ENCODE results near the gene CABLES1. TPM values are rescaled to one million over a fixed set of nuclear protein-coding genes. Genes with fewer than 3 reads are reported as not detected.

CABLES1 gene
- total and polyA plus RNA-seq, 2 experiments from 2014 or later, result 3.8 to 4.1 TPM

- peak in 1 of 2 donors; percentile 96 for DNase-seq (ENCODE audit: low read depth in 1 of 2, low spot score in 1 of 2)
- Histone ChIP-seq H3K27me3 (no peaks in the 10 kb centered on the region), H3K27ac (no peak overlapping the region), H3K36me3 (no peaks in the 10 kb centered on the region), H3K4me3 (no peak overlapping the region), H3K9me3 (ENCODE audit: low read depth) (no peaks in the 10 kb centered on the region), H3K4me1 (ENCODE audit: low read depth) (no peaks in the 10 kb centered on the region)
- TF ChIP-seq, protein P1, sequence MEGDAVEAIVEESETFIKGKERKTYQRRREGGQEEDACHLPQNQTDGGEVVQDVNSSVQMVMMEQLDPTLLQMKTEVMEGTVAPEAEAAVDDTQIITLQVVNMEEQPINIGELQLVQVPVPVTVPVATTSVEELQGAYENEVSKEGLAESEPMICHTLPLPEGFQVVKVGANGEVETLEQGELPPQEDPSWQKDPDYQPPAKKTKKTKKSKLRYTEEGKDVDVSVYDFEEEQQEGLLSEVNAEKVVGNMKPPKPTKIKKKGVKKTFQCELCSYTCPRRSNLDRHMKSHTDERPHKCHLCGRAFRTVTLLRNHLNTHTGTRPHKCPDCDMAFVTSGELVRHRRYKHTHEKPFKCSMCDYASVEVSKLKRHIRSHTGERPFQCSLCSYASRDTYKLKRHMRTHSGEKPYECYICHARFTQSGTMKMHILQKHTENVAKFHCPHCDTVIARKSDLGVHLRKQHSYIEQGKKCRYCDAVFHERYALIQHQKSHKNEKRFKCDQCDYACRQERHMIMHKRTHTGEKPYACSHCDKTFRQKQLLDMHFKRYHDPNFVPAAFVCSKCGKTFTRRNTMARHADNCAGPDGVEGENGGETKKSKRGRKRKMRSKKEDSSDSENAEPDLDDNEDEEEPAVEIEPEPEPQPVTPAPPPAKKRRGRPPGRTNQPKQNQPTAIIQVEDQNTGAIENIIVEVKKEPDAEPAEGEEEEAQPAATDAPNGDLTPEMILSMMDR (IDR thresholded peaks at IDR 0.05; ENCODE audit: low read depth, low read length), result no peak
These were observed 96.2 kb downstream of the CABLES1 start for GRCh38 chr18:23231340-23232021.

DNA sequence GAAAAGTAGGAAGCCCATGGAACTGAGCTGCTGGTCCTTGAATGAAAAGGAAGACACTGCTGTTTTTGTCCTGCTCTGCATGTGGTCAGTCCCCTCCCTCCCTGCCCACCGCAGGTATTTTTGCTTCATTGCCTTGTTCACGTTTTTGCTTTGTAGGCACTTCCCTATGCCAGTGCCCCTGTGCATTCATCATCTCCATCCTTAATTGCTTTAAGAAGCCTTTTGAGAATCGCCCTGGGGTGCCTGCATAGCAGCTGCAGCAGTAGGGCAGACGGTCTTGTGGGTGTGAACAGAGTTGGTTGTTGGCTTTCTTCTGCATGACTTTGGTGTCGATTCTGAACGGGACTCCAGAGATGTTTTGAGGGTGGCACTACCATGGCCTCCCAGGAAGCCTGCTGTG lies 97.0 kb downstream of the CABLES1 start:
- Histone ChIP-seq H3K4me3 (no peak overlapping the region), H3K27ac (no peak overlapping the region), H3K9me3 (ENCODE audit: low read depth) (no peaks in the 10 kb centered on the region), H3K36me3 (no peaks in the 10 kb centered on the region), H3K27me3 (no peaks in the 10 kb centered on the region), H3K4me1 (ENCODE audit: low read depth) (no peaks in the 10 kb centered on the region)
- DNase-seq (ENCODE audit: low read depth in 1 of 2, low spot score in 1 of 2), result no peak
- TF ChIP-seq, protein P1 (IDR thresholded peaks at IDR 0.05; ENCODE audit: low read depth, low read length), result no peak

GRCh38 chr18:23234619-23235018 lies 99.3 kb downstream of the CABLES1 start:
- H3K36me3 ChIP-seq, result no peaks in the 10 kb centered on the region
- no peaks in the 10 kb centered on the region for H3K9me3 ChIP-seq (ENCODE audit: low read depth)
- no peaks in the 10 kb centered on the region for H3K27me3 ChIP-seq
- TF ChIP-seq, protein P1 (IDR thresholded peaks at IDR 0.05; ENCODE audit: low read depth, low read length), result no peak
- no peak for DNase-seq (ENCODE audit: low read depth in 1 of 2, low spot score in 1 of 2)
- no peak overlapping the region for H3K4me3 ChIP-seq
- no peaks in the 10 kb centered on the region for H3K4me1 ChIP-seq (ENCODE audit: low read depth)
- H3K27ac ChIP-seq, result no peak overlapping the region

- no peaks in the 10 kb centered on the region for H3K36me3 ChIP-seq
- no peak for DNase-seq (ENCODE audit: low read depth in 1 of 2, low spot score in 1 of 2)
These were observed 100.1 kb downstream of the CABLES1 start for GRCh38 chr18:23235336-23235735.

GRCh38 chr18:23235860-23236259 lies 100.6 kb downstream of the CABLES1 start:
- TF ChIP-seq, protein P1 (IDR thresholded peaks at IDR 0.05; ENCODE audit: low read depth, low read length), result no peak
- Histone ChIP-seq H3K9me3 (ENCODE audit: low read depth) (no peaks in the 10 kb centered on the region), H3K4me3 (no peak overlapping the region), H3K4me1 (ENCODE audit: low read depth) (no peaks in the 10 kb centered on the region), H3K27ac (no peak overlapping the region), H3K36me3 (no peaks in the 10 kb centered on the region), H3K27me3 (no peaks in the 10 kb centered on the region)
- no peak for DNase-seq (ENCODE audit: low read depth in 1 of 2, low spot score in 1 of 2)

More at GRCh38 chr18:23235336-23235735, 100.1 kb downstream of the CABLES1 start:
- H3K4me3 ChIP-seq, result no peak overlapping the region
- no peak overlapping the region for H3K27ac ChIP-seq
- H3K4me1 ChIP-seq (ENCODE audit: low read depth), result no peaks in the 10 kb centered on the region
- H3K27me3 ChIP-seq, result no peaks in the 10 kb centered on the region
- TF ChIP-seq, protein P1 (IDR thresholded peaks at IDR 0.05; ENCODE audit: low read depth, low read length), result no peak
- no peaks in the 10 kb centered on the region for H3K9me3 ChIP-seq (ENCODE audit: low read depth)
